CD4-positive, CD25-positive, alpha-beta regulatory T cell (primary cell): ENCODE data around the gene ARHGEF19. TPM values are rescaled to one million over a fixed set of nuclear protein-coding genes. Genes with fewer than 3 reads are reported as not detected.
"Not testable (repeated sequence)": the region's sequence is repeated elsewhere in the genome, so short reads cannot be mapped to it uniquely, and the experiment has no call there.

Experiments
- ATAC-seq, 2 donors: fragments of 150-1000 bp; cut with Tn5 transposase; one replicate each; pipeline ENCODE4 v1.10.0; 2021; ENCODE audit warnings: low read depth in 2 of 2, moderate number of reproducible peaks in 2 of 2, moderate library complexity in 1 of 2
- DNase-seq, 3 donors: peaks; one replicate each; pipeline versions ENCODE4 v3.0.0 to v3.0.0-alpha.2; 2012 to 2022; ENCODE audit warnings: mixed read lengths in 1 of 3
- H3K27ac ChIP-seq: one replicate; pipeline ENCODE4 v1.7.0; 2013; ENCODE audit warnings: mild to moderate bottlenecking, low read length; ENCODE audit not compliant: insufficient read depth, poor library complexity, severe bottlenecking
- H3K27me3 ChIP-seq: one replicate; pipeline ENCODE4 v1.7.0; 2013; ENCODE audit warnings: low read length; ENCODE audit not compliant: control insufficient read depth, insufficient read depth
- H3K36me3 ChIP-seq: one replicate; pipeline ENCODE4 v1.7.0; 2013; ENCODE audit warnings: mild to moderate bottlenecking, low read length, moderate library complexity; ENCODE audit not compliant: control insufficient read depth, insufficient read depth
- H3K4me1 ChIP-seq: 2 replicates; pipeline ENCODE4 v1.7.0; 2013; ENCODE audit warnings: mild to moderate bottlenecking, low read length; ENCODE audit not compliant: insufficient read depth, control insufficient read depth, poor library complexity, severe bottlenecking
- H3K4me3 ChIP-seq: one replicate; pipeline ENCODE4 v1.7.0; 2013; ENCODE audit warnings: low read depth, mild to moderate bottlenecking, low read length, moderate library complexity
- H3K9me3 ChIP-seq, 2 experiments: 1 replicate in 1 of 2; 2 replicates in 1 of 2; pipeline ENCODE4 v1.7.0; 2013; ENCODE audit warnings: low read length in 2 of 2, mild to moderate bottlenecking in 1 of 2, moderate library complexity in 1 of 2; ENCODE audit not compliant: control insufficient read depth in 2 of 2
- H3K27ac Mint-ChIP-seq, 3 donors: one replicate each; pipeline ENCODE4 v1.8.0; 2020 to 2022; ENCODE audit warnings: mild to moderate bottlenecking in 3 of 3, mixed read lengths in 3 of 3, moderate library complexity in 2 of 3
- H3K27me3 Mint-ChIP-seq: one replicate; pipeline ENCODE4 v1.8.0; 2022; ENCODE audit warnings: mild to moderate bottlenecking, mixed read lengths
- H3K36me3 Mint-ChIP-seq: one replicate; pipeline ENCODE4 v1.8.0; 2020; ENCODE audit warnings: mixed read lengths
- H3K4me1 Mint-ChIP-seq, 4 donors: one replicate each; pipeline ENCODE4 v1.8.0; 2020 to 2022; ENCODE audit warnings: mixed read lengths in 4 of 4, mild to moderate bottlenecking in 1 of 4
- H3K4me3 Mint-ChIP-seq, 4 donors: one replicate each; pipeline ENCODE4 v1.8.0; 2020 to 2022; ENCODE audit warnings: mild to moderate bottlenecking in 4 of 4, mixed read lengths in 4 of 4, moderate library complexity in 3 of 4
- H3K9me3 Mint-ChIP-seq, 7 donors: one replicate each; pipeline ENCODE4 v1.8.0; 2020 to 2022; ENCODE audit warnings: mixed read lengths in 7 of 7, mild to moderate bottlenecking in 3 of 7, moderate library complexity in 2 of 7
- polyA plus RNA-seq, 4 donors: library from polyadenylated mRNA; unstranded; fragments of 300-500 nt; fragmentation: Illumina TruSeq; gene quantifications; one replicate each; pipeline ENCODE4 v1.2.3, GENCODE V29; 2021
- total RNA-seq: library from RNA; stranded (reverse); gene quantifications from one replicate; pipeline ENCODE4 v1.2.3, GENCODE V29; 2022

Gene ARHGEF19
- total and polyA plus RNA-seq, 5 donors from 2014 or later = 5.6 to 10.4 (median 8.2) TPM

DNA sequence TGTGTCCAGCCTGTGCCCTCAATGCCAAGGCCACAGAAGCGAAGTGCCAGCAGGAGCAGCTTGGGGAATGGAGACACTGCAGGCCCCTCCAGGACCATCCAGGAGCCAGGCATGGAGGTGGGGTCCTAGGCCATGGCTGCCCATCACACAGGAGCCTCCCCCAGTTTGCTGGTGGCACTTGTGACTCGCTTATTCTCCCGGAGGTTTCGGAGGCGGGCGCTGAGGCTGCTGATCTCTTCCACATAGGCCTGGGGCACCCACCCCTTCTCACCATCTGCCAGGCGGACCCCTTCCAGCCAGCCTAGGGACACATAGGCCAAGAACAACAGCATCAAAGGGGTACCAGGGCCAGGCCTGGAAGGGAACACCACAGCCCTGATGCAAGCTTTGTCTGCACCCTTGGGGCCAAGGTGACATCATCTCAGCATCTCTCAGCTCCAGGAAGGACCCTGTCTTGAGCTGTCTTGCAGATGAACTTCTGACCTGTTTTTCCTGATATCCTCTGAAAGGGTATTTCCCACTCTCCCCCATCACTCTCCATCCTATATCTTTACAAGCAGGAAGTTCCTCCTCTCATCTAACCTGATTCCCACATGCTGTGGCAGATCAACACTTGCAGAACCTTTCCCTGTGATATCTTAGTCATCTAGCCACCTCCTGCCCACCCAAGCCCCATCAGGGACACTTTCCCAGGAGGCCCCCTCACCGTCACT, 13.9 kb downstream of the ARHGEF19 start:
- no peaks in the 10 kb centered on the region for H3K9me3 Mint-ChIP-seq
- peaks cover 0 to 5% (median 2%) of the 10 kb centered on the region in 4 donors for H3K4me1 Mint-ChIP-seq
- Histone ChIP-seq H3K9me3 (no peaks in the 10 kb centered on the region), H3K4me1 (no peaks in the 10 kb centered on the region), H3K4me3 (no peak overlapping the region), H3K36me3 (peaks cover 4% of the 10 kb centered on the region), H3K27ac (no peak overlapping the region), H3K27me3 (no peaks in the 10 kb centered on the region)
- no peaks in the 10 kb centered on the region for H3K27me3 Mint-ChIP-seq
- H3K4me3 Mint-ChIP-seq = no peak overlapping the region
- H3K27ac Mint-ChIP-seq = peak overlapping the region in 2 of 3 donors; percentile 38 to 46
- peaks cover 14% of the 10 kb centered on the region for H3K36me3 Mint-ChIP-seq
- ATAC-seq (no peak), DNase-seq (no peak)

DNA sequence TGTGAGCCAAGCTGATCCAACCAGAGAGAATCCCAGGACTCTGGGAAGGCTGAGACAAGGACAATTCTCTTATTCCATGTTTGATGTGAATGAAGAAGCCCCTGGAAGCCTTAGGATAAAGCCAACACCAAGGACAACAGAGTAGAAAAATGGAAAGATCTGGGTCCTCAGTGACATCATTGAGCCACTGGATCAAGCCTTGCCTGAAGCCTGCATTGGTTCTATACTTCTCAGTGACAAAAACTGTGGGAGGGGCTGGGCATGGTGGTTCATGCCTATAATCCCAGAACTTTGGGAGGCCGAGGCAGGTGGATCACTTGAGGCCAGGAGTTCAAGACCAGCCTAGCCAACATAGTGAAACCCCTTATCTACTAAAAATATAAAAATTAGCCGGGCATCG, 15.6 kb downstream of the ARHGEF19 start:
- Histone ChIP-seq H3K27ac (no peak overlapping the region), H3K36me3 (peaks cover 4% of the 10 kb centered on the region), H3K4me3 (no peak overlapping the region), H3K4me1 (no peaks in the 10 kb centered on the region), H3K27me3 (no peaks in the 10 kb centered on the region), H3K9me3 (no peaks in the 10 kb centered on the region)
- Mint-ChIP-seq H3K36me3 (peaks cover 5% of the 10 kb centered on the region), H3K4me1 (peaks cover 0 to 2% (median 0%) of the 10 kb centered on the region in 4 donors), H3K27me3 (no peaks in the 10 kb centered on the region), H3K9me3 (no peaks in the 10 kb centered on the region), H3K27ac (peak overlapping the region in 1 of 3 donors; percentile 11), H3K4me3 (no peak overlapping the region)
- no peak for DNase-seq
- no peak for ATAC-seq

DNA sequence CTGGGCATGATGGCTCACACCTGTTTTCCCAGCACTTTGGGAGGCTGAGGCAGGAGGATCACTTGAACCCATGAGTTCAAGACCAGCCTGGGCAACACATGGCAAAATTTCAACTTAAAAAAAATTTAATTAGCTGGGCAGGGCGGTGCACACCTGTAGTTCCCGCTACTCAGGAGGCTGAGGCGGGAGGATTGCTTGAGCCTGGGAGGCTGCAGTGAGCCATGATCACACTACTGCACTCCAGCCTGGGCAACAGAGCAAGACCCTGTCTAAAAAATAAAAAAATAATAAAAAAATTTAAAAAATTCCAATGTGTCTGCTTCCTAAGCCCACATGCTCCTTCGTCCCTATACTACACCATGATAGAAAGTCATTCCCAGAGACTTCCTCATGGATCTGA, 16.3 kb downstream of the ARHGEF19 start:
- H3K27me3 Mint-ChIP-seq, H3K4me1 ChIP-seq, H3K27me3 ChIP-seq, DNase-seq, ATAC-seq, H3K27ac ChIP-seq, H3K9me3 Mint-ChIP-seq, H3K36me3 Mint-ChIP-seq, H3K4me1 Mint-ChIP-seq, H3K36me3 ChIP-seq, H3K4me3 ChIP-seq, H3K9me3 ChIP-seq, H3K4me3 Mint-ChIP-seq: not testable (repeated sequence)
- peak overlapping the region in 1 of 3 donors; percentile 27 for H3K27ac Mint-ChIP-seq

DNA sequence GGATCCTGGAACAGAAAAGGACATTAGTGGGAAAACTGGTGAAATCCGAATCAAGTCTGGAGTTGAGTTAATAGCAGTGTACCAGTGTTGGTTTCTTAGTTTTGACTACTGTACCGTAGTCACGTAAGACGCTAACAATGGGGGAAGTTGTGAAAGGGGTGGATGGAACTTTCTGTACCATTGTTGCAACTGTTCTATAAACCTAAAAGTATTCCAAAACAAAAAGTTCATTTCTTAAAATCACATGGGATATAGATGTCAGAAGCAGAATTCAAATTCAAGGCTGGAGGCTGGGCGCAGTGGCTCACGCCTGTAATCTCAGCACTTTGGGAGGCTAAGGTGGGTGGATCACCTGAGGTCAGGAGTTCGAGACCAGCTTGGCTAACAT, 16.9 kb downstream of the ARHGEF19 start:
- H3K27me3 Mint-ChIP-seq = no peaks in the 10 kb centered on the region
- no peaks in the 10 kb centered on the region for H3K9me3 Mint-ChIP-seq
- ATAC-seq (no peak), DNase-seq (no peak)
- no peak overlapping the region for H3K27ac ChIP-seq
- no peaks in the 10 kb centered on the region for H3K9me3 ChIP-seq
- peaks cover 0 to 4% (median 0%) of the 10 kb centered on the region in 4 donors for H3K4me1 Mint-ChIP-seq
- no peaks in the 10 kb centered on the region for H3K36me3 ChIP-seq
- no peaks in the 10 kb centered on the region for H3K27me3 ChIP-seq
- H3K4me1 ChIP-seq = no peaks in the 10 kb centered on the region
- H3K4me3 ChIP-seq = no peak overlapping the region
- H3K27ac Mint-ChIP-seq = no peak overlapping the region
- H3K4me3 Mint-ChIP-seq = no peak overlapping the region
- peaks cover 5% of the 10 kb centered on the region for H3K36me3 Mint-ChIP-seq

DNA sequence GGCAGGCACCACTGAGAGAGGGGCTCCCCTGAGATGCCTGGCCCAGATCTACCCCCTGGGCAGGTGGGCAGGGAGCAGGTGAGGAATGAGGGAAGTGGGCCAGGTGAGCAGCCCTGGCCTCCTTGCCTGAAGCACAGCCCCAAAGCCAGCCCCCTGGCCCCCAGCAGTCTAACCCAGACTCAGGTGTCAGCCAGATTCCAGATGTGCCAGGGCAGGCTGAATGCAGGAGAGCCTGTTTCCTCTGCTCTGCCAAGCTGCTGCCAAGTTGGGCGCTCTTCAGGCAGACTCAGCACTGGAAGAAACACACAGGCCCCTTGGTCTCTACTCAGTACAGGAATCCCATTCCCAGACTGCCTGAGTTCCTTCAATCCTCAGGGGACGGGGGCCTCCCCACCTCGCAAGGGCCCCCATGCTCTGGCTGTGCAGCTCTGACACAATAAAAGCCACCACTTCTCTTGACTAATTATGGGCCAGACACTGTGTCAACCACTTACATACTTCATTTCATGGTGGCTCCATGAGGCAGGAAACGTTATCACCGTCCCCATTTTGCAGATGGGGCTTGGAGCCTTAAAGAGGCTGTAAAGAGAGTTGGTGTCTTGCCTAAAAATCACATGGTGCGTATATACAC, 20.4 kb downstream of the ARHGEF19 start:
- ATAC-seq (no peak), DNase-seq (no peak)
- Mint-ChIP-seq H3K4me1 (peaks cover 0 to 5% (median 2%) of the 10 kb centered on the region in 4 donors), H3K27me3 (peaks cover 16% of the 10 kb centered on the region), H3K27ac (no peak overlapping the region), H3K4me3 (no peak overlapping the region), H3K9me3 (no peaks in the 10 kb centered on the region), H3K36me3 (no peaks in the 10 kb centered on the region)
- Histone ChIP-seq H3K4me3 (no peak overlapping the region), H3K9me3 (no peaks in the 10 kb centered on the region), H3K36me3 (no peaks in the 10 kb centered on the region), H3K27ac (no peak overlapping the region), H3K4me1 (peaks cover 7% of the 10 kb centered on the region), H3K27me3 (peaks cover 3% of the 10 kb centered on the region)

DNA sequence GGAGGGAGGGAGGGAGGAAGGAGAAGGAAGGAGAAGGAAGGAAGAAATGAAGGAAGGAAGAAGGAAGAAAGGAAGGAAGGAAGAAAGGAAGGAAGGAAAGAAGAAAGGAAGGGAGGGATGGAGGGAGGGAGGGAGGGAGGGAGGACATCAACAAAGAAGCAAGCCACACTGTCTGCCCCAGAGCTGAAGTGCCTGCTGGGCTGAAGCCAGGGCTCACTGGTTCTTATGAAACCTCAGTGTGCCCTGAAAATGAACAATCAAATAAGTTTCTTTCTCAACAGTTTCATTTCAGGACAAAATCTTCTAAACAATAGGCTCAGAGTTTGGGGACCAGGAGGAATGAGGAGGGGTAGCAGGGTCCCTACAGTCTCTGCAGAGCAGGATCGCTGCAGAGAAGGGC, 21.1 kb downstream of the ARHGEF19 start:
- Mint-ChIP-seq H3K36me3 (no peaks in the 10 kb centered on the region), H3K4me3 (no peak overlapping the region), H3K9me3 (no peaks in the 10 kb centered on the region), H3K27ac (no peak overlapping the region), H3K27me3 (peaks cover 16% of the 10 kb centered on the region), H3K4me1 (peaks cover 0 to 5% (median 2%) of the 10 kb centered on the region in 4 donors)
- Histone ChIP-seq H3K9me3 (no peaks in the 10 kb centered on the region), H3K4me3 (no peak overlapping the region), H3K4me1 (peaks cover 7% of the 10 kb centered on the region), H3K27me3 (peaks cover 3% of the 10 kb centered on the region), H3K27ac (no peak overlapping the region), H3K36me3 (no peaks in the 10 kb centered on the region)
- ATAC-seq (no peak), DNase-seq (no peak)

DNA sequence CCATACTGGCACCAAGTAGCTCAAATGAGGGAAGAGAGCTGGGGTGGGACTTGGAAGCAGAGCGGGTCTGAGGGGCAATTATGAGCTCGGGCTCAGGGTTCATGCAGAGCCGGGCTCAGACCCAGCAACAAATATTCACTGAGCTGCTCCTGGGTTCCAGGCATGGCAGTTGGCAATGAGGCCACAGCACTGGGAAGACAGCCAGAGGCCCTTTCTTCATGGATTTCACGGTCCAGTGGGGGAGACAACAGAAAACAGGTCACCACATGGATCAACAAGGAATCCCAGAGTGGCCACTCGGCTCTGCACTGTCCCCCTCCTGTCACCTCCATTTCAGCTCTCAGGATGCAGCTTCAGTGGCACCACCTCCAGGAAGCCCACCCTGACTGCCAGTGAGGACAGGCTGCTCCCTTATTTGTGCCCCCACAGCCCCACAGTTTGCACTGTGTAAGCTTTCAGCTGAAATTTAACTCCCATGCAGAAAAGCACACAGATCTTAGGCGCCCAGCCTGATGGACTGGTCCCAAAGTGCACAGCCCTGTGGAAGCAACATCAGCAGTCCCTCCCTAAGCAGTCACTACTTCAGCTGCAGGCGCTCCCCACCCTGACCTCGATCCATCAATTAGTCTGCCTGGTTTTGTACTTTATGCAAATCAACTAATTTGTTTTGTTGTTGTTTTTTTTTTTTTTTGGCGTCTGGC, 22.4 kb downstream of the ARHGEF19 start:
- H3K27me3 ChIP-seq = peaks cover 3% of the 10 kb centered on the region
- H3K36me3 Mint-ChIP-seq = no peaks in the 10 kb centered on the region
- peaks cover 0 to 5% (median 2%) of the 10 kb centered on the region in 4 donors for H3K4me1 Mint-ChIP-seq
- no peaks in the 10 kb centered on the region for H3K9me3 ChIP-seq
- H3K36me3 ChIP-seq = no peaks in the 10 kb centered on the region
- no peak overlapping the region for H3K4me3 ChIP-seq
- H3K27ac ChIP-seq = no peak overlapping the region
- H3K4me3 Mint-ChIP-seq = peak overlapping the region in 1 of 4 donors; percentile 43
- H3K27ac Mint-ChIP-seq = no peak overlapping the region
- ATAC-seq = no peak
- H3K27me3 Mint-ChIP-seq = peaks cover 16% of the 10 kb centered on the region
- H3K9me3 Mint-ChIP-seq = no peaks in the 10 kb centered on the region
- H3K4me1 ChIP-seq = peaks cover 7% of the 10 kb centered on the region
- DNase-seq = no peak
